ENCODE measurements around the gene ELF1. TPM values are rescaled to one million over a fixed set of nuclear protein-coding genes. Genes with fewer than 3 reads are reported as not detected.

ELF1 gene
- total RNA-seq (25.8 TPM), polyA plus RNA-seq (ENCODE audit: insufficient read depth in 1 of 8, insufficient read length in 8 of 8, low replicate concordance in 1 of 8) (10 to 100 TPM; 21.7 to 39.5 (median 28.8) TPM)
- long read RNA-seq, donor 1, result 0 reads
- long read RNA-seq, donor 2, result 0 reads
- long read RNA-seq, donor 3, partial matches to known transcripts, result 46 of 59 reads
- long read RNA-seq, donor 3, other reads (novel, unspliced or antisense), result 13 of 59 reads
- long read RNA-seq, donor 4, partial matches to known transcripts, result 0 of 1 reads
- long read RNA-seq, donor 4, other reads (novel, unspliced or antisense), result 0 of 1 reads
- long read RNA-seq, donor 5, partial matches to known transcripts, result 57 of 83 reads
- long read RNA-seq, donor 5, other reads (novel, unspliced or antisense), result 24 of 83 reads
- long read RNA-seq, donor 6, partial matches to known transcripts, result 0 of 1 reads
- long read RNA-seq, donor 6, other reads (novel, unspliced or antisense), result 0 of 1 reads
- long read RNA-seq, donor 7, result 0 reads
- long read RNA-seq, donor 8, partial matches to known transcripts, result 5 of 6 reads
- long read RNA-seq, donor 8, other reads (novel, unspliced or antisense), result 0 of 6 reads
- long read RNA-seq, donor 9, partial matches to known transcripts, result 5 of 25 reads
- long read RNA-seq, donor 9, other reads (novel, unspliced or antisense), result 19 of 25 reads
- long read RNA-seq, donor 10, partial matches to known transcripts, result 6 of 8 reads
- long read RNA-seq, donor 10, other reads (novel, unspliced or antisense), result 0 of 8 reads
- long read RNA-seq, donor 11, result 0 reads

- 80% methylated on average over 1 of the region's 4 CpGs for WGBS (ENCODE audit: insufficient coverage)
- Histone ChIP-seq H3K4me1 (ENCODE audit: control insufficient read depth, insufficient read depth, low read length) (no peaks in the 10 kb centered on the region), H3K9me3 (replicated peaks; ENCODE audit: control insufficient read depth, low read depth, low read length) (no peaks in the 10 kb centered on the region), H3K36me3 (ENCODE audit: control insufficient read depth, insufficient read depth, low read length) (no peaks in the 10 kb centered on the region), H3K27ac (ENCODE audit: low read length) (peak within 1 kb of the TSS; percentile 57), H3K4me3 (ENCODE audit: low read length) (peak within 1 kb of the TSS; percentile 4), H3K27me3 (ENCODE audit: control insufficient read depth, insufficient read depth, low read length) (no peaks in the 10 kb centered on the region)
- peak; percentile 68 for DNase-seq
Measured at GRCh38 chr13:41019011-41019487, at the start of gene ELF1. Gene ELF1, minus strand, starts transcription at chr13:41019316. Its CDS starts 37,262 bp downstream, at chr13:40982054.

- H3K9me3 ChIP-seq (replicated peaks; ENCODE audit: control insufficient read depth, low read depth, low read length), result no peaks in the 10 kb centered on the region
- no peaks in the 10 kb centered on the region for H3K4me1 ChIP-seq (ENCODE audit: control insufficient read depth, insufficient read depth, low read length)
- H3K4me3 ChIP-seq (ENCODE audit: low read length), result no peak overlapping the region
- H3K27ac ChIP-seq (ENCODE audit: low read length), result no peak overlapping the region
- no peaks in the 10 kb centered on the region for H3K27me3 ChIP-seq (ENCODE audit: control insufficient read depth, insufficient read depth, low read length)
- DNase-seq, result no peak
- peaks cover 14% of the 10 kb centered on the region for H3K36me3 ChIP-seq (ENCODE audit: control insufficient read depth, insufficient read depth, low read length)
Measured at GRCh38 chr13:41065078-41065477, 46.0 kb upstream of the ELF1 start.

GRCh38 chr13:41064493-41064892 is 45.4 kb upstream of the ELF1 start:
- Histone ChIP-seq H3K4me3 (ENCODE audit: low read length) (no peak overlapping the region), H3K36me3 (ENCODE audit: control insufficient read depth, insufficient read depth, low read length) (peaks cover 11% of the 10 kb centered on the region), H3K4me1 (ENCODE audit: control insufficient read depth, insufficient read depth, low read length) (no peaks in the 10 kb centered on the region), H3K27me3 (ENCODE audit: control insufficient read depth, insufficient read depth, low read length) (no peaks in the 10 kb centered on the region), H3K27ac (ENCODE audit: low read length) (no peak overlapping the region), H3K9me3 (replicated peaks; ENCODE audit: control insufficient read depth, low read depth, low read length) (no peaks in the 10 kb centered on the region)
- WGBS (ENCODE audit: insufficient coverage), result no CpG with 5 or more reads among the region's 2 CpGs
- DNase-seq, result no peak

GRCh38 chr13:41061914-41062837 is 43.1 kb upstream of the ELF1 start:
- WGBS (ENCODE audit: insufficient coverage), result 2% methylated on average over 5 of the region's 24 CpGs
- peak; percentile 92 for DNase-seq
- H3K4me1 ChIP-seq (ENCODE audit: control insufficient read depth, insufficient read depth, low read length), result peaks cover 7% of the 10 kb centered on the region
- H3K4me3 ChIP-seq (ENCODE audit: low read length), result peak overlapping the region; percentile 95
- H3K9me3 ChIP-seq (replicated peaks; ENCODE audit: control insufficient read depth, low read depth, low read length), result no peaks in the 10 kb centered on the region
- H3K27ac ChIP-seq (ENCODE audit: low read length), result peak overlapping the region; percentile 100
- H3K36me3 ChIP-seq (ENCODE audit: control insufficient read depth, insufficient read depth, low read length), result peaks cover 4% of the 10 kb centered on the region
- H3K27me3 ChIP-seq (ENCODE audit: control insufficient read depth, insufficient read depth, low read length), result no peaks in the 10 kb centered on the region

- peaks cover 7% of the 10 kb centered on the region for H3K4me1 ChIP-seq (ENCODE audit: control insufficient read depth, insufficient read depth, low read length)
- peak within 1 kb of the TSS; percentile 95 for H3K4me3 ChIP-seq (ENCODE audit: low read length)
- DNase-seq, result peak; percentile 99
Measured at GRCh38 chr13:41061075-41061913, 42.2 kb upstream of the ELF1 start, which contains the start of gene WBP4. Gene WBP4, plus strand, starts transcription at chr13:41061509. Its CDS starts 165 bp downstream, at chr13:41061674.

GRCh38 chr13:41060724-41061074 is 41.6 kb upstream of the ELF1 start:
- Histone ChIP-seq H3K27ac (ENCODE audit: low read length) (peak overlapping the region; percentile 100), H3K27me3 (ENCODE audit: control insufficient read depth, insufficient read depth, low read length) (no peaks in the 10 kb centered on the region), H3K4me1 (ENCODE audit: control insufficient read depth, insufficient read depth, low read length) (peaks cover 7% of the 10 kb centered on the region), H3K36me3 (ENCODE audit: control insufficient read depth, insufficient read depth, low read length) (no peaks in the 10 kb centered on the region), H3K9me3 (replicated peaks; ENCODE audit: control insufficient read depth, low read depth, low read length) (no peaks in the 10 kb centered on the region), H3K4me3 (ENCODE audit: low read length) (peak overlapping the region; percentile 95)
- WGBS (ENCODE audit: insufficient coverage), result under 1% methylated on average over 21 of the region's 35 CpGs
- peak; percentile 92 for DNase-seq

More at GRCh38 chr13:41061075-41061913, 42.2 kb upstream of the ELF1 start, which contains the start of gene WBP4:
- Histone ChIP-seq H3K27ac (ENCODE audit: low read length) (peak within 1 kb of the TSS; percentile 100), H3K36me3 (ENCODE audit: control insufficient read depth, insufficient read depth, low read length) (no peaks in the 10 kb centered on the region), H3K9me3 (replicated peaks; ENCODE audit: control insufficient read depth, low read depth, low read length) (no peaks in the 10 kb centered on the region), H3K27me3 (ENCODE audit: control insufficient read depth, insufficient read depth, low read length) (no peaks in the 10 kb centered on the region)
- under 1% methylated on average over 50 of the region's 71 CpGs for WGBS (ENCODE audit: insufficient coverage)

GRCh38 chr13:41060082-41060723 is 41.1 kb upstream of the ELF1 start:
- Histone ChIP-seq H3K9me3 (replicated peaks; ENCODE audit: control insufficient read depth, low read depth, low read length) (no peaks in the 10 kb centered on the region), H3K4me1 (ENCODE audit: control insufficient read depth, insufficient read depth, low read length) (peaks cover 7% of the 10 kb centered on the region), H3K4me3 (ENCODE audit: low read length) (peak overlapping the region; percentile 95), H3K27ac (ENCODE audit: low read length) (peak overlapping the region; percentile 100), H3K36me3 (ENCODE audit: control insufficient read depth, insufficient read depth, low read length) (no peaks in the 10 kb centered on the region), H3K27me3 (ENCODE audit: control insufficient read depth, insufficient read depth, low read length) (no peaks in the 10 kb centered on the region)
- peak; percentile 94 for DNase-seq
- under 1% methylated on average over 55 of the region's 57 CpGs for WGBS (ENCODE audit: insufficient coverage)

- WGBS (ENCODE audit: insufficient coverage), result 0% methylated on average over 8 of the region's 15 CpGs
Measured at GRCh38 chr13:41059456-41060081, 40.5 kb upstream of the ELF1 start.

More at GRCh38 chr13:41059456-41060081, 40.5 kb upstream of the ELF1 start:
- DNase-seq, result peak; percentile 84
- peak overlapping the region; percentile 95 for H3K4me3 ChIP-seq (ENCODE audit: low read length)
- H3K27me3 ChIP-seq (ENCODE audit: control insufficient read depth, insufficient read depth, low read length), result no peaks in the 10 kb centered on the region
- no peaks in the 10 kb centered on the region for H3K9me3 ChIP-seq (replicated peaks; ENCODE audit: control insufficient read depth, low read depth, low read length)
- H3K27ac ChIP-seq (ENCODE audit: low read length), result peak overlapping the region; percentile 100
- no peaks in the 10 kb centered on the region for H3K36me3 ChIP-seq (ENCODE audit: control insufficient read depth, insufficient read depth, low read length)
- H3K4me1 ChIP-seq (ENCODE audit: control insufficient read depth, insufficient read depth, low read length), result peaks cover 7% of the 10 kb centered on the region

Data from muscle of leg (tissue), 16 donors.